Effector memory CD8-positive, alpha-beta T cell (primary cell): Measurements from ENCODE around the gene GRIN1.

Experiments
- ATAC-seq: fragments of 150-1000 bp; cut with Tn5 transposase; replicated peaks from 2 replicates; pipeline ENCODE4 v1.10.0; 2021; ENCODE audit warnings: mild to moderate bottlenecking, moderate library complexity
- DNase-seq, 3 experiments: peaks; one replicate each; pipeline ENCODE4 v3.0.0; 2021
- H3K27ac Mint-ChIP-seq, 2 donors: one replicate each; pipeline ENCODE4 v1.8.0; 2022; ENCODE audit warnings: mild to moderate bottlenecking in 2 of 2, mixed read lengths in 2 of 2, moderate library complexity in 2 of 2
- H3K27me3 Mint-ChIP-seq, 2 donors: one replicate each; pipeline ENCODE4 v1.8.0; 2022; ENCODE audit warnings: mixed read lengths in 2 of 2
- H3K36me3 Mint-ChIP-seq: one replicate; pipeline ENCODE4 v1.8.0; 2022; ENCODE audit warnings: mild to moderate bottlenecking, moderate library complexity, mixed read lengths; ENCODE audit not compliant: insufficient read depth
- H3K4me1 Mint-ChIP-seq, 2 donors: one replicate each; pipeline ENCODE4 v1.8.0; 2022; ENCODE audit warnings: low read depth in 2 of 2, mixed read lengths in 2 of 2
- H3K4me3 Mint-ChIP-seq, 2 donors: one replicate each; pipeline ENCODE4 v1.8.0; 2022; ENCODE audit warnings: mild to moderate bottlenecking in 2 of 2, mixed read lengths in 2 of 2, moderate library complexity in 2 of 2
- H3K9me3 Mint-ChIP-seq, 2 donors: one replicate each; pipeline ENCODE4 v1.8.0; 2022; ENCODE audit warnings: mixed read lengths in 2 of 2

Gene GRIN1

DNA sequence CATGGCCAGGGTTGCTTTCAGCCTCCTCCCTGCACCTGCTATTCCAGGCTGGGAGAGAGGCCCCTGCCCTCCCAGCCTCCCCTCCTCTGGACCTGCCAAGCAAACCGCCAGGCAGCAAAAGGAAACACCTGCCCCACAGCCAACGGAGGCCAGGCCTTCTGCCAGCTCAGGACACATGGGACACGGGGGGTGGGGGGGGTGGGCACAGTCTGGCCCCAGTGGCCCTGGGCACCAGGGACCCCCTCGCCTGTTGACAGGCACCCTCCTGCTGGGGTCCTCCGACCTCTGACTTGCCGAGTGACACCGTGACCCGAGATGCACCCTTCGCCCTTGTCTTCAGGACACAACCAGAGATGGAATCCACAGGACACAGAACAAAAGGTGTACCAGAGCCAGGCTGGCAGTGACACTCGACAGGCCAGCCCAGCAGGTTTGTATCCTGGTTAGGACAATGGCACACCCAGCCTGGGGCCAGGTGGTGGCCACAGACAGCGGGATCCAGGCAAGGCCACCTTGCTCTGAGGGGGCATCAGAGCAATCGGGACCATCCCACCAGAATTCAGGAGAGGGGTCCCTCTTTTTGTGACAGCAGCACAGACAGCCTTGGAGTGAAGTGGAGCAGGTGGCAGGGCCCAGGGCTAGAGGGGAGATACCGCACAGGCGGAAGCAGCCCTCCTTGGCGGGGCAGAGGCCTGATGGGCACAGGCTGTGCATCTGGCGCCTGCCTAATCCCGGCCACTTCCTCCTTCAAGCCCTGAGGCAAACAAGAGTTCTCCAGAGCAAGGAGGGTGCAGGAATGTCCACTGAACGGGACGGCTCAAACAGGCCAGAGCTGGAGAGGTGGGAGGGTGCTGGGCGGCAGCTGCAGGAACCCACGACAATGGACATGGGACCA is 34.2 kb downstream of the GRIN1 start:
- no peak overlapping the region for H3K27ac Mint-ChIP-seq
- peaks cover 0 to 29% of the 10 kb centered on the region in 2 donors for H3K27me3 Mint-ChIP-seq
- DNase-seq (no peak), ATAC-seq (no peak)
- H3K9me3 Mint-ChIP-seq, result no peaks in the 10 kb centered on the region
- no peak overlapping the region for H3K4me3 Mint-ChIP-seq
- H3K36me3 Mint-ChIP-seq, result peaks cover 12% of the 10 kb centered on the region
- peaks cover 0 to 13% of the 10 kb centered on the region in 2 donors for H3K4me1 Mint-ChIP-seq

GRCh38 chr9:137173796-137174664 is 35.1 kb downstream of the GRIN1 start:
- H3K36me3 Mint-ChIP-seq, result peaks cover 13% of the 10 kb centered on the region
- no peak overlapping the region for H3K4me3 Mint-ChIP-seq
- DNase-seq, result no peak
- no peak overlapping the region for H3K27ac Mint-ChIP-seq
- peaks cover 0 to 29% of the 10 kb centered on the region in 2 donors for H3K27me3 Mint-ChIP-seq
- ATAC-seq, result no peak
- peaks cover 0 to 10% of the 10 kb centered on the region in 2 donors for H3K4me1 Mint-ChIP-seq
- no peaks in the 10 kb centered on the region for H3K9me3 Mint-ChIP-seq

GRCh38 chr9:137174722-137175293 is 35.9 kb downstream of the GRIN1 start:
- peaks cover 0 to 10% of the 10 kb centered on the region in 2 donors for H3K4me1 Mint-ChIP-seq

GRCh38 chr9:137175345-137175961 is 36.5 kb downstream of the GRIN1 start:
- Mint-ChIP-seq H3K4me3 (no peak overlapping the region), H3K36me3 (peaks cover 15% of the 10 kb centered on the region), H3K27me3 (peaks cover 0 to 23% of the 10 kb centered on the region in 2 donors), H3K9me3 (no peaks in the 10 kb centered on the region), H3K4me1 (peaks cover 0 to 10% of the 10 kb centered on the region in 2 donors), H3K27ac (no peak overlapping the region)
- no peak for ATAC-seq
- DNase-seq, result no peak

More at GRCh38 chr9:137174722-137175293, 35.9 kb downstream of the GRIN1 start:
- no peaks in the 10 kb centered on the region for H3K9me3 Mint-ChIP-seq
- ATAC-seq, result no peak
- peaks cover 15% of the 10 kb centered on the region for H3K36me3 Mint-ChIP-seq
- H3K27me3 Mint-ChIP-seq, result peaks cover 0 to 29% of the 10 kb centered on the region in 2 donors
- no peak for DNase-seq
- H3K4me3 Mint-ChIP-seq, result no peak overlapping the region
- H3K27ac Mint-ChIP-seq, result no peak overlapping the region

- Mint-ChIP-seq H3K9me3 (no peaks in the 10 kb centered on the region), H3K27ac (peak overlapping the region in 1 of 2 donors; percentile 39), H3K27me3 (peaks cover 0 to 12% of the 10 kb centered on the region in 2 donors), H3K36me3 (peaks cover 23% of the 10 kb centered on the region), H3K4me3 (no peak overlapping the region), H3K4me1 (peaks cover 0 to 10% of the 10 kb centered on the region in 2 donors)
- DNase-seq (no peak), ATAC-seq (peak; percentile 62)
These were observed 37.6 kb downstream of the GRIN1 start for GRCh38 chr9:137176302-137177182.

- DNase-seq (no peak), ATAC-seq (no peak)
- Mint-ChIP-seq H3K27ac (no peak overlapping the region), H3K27me3 (peaks cover 0 to 3% of the 10 kb centered on the region in 2 donors), H3K4me3 (no peak overlapping the region), H3K4me1 (peaks cover 0 to 8% of the 10 kb centered on the region in 2 donors), H3K36me3 (peaks cover 33% of the 10 kb centered on the region), H3K9me3 (no peaks in the 10 kb centered on the region)
These were observed 39.4 kb downstream of the GRIN1 start for GRCh38 chr9:137178201-137178938.

DNA sequence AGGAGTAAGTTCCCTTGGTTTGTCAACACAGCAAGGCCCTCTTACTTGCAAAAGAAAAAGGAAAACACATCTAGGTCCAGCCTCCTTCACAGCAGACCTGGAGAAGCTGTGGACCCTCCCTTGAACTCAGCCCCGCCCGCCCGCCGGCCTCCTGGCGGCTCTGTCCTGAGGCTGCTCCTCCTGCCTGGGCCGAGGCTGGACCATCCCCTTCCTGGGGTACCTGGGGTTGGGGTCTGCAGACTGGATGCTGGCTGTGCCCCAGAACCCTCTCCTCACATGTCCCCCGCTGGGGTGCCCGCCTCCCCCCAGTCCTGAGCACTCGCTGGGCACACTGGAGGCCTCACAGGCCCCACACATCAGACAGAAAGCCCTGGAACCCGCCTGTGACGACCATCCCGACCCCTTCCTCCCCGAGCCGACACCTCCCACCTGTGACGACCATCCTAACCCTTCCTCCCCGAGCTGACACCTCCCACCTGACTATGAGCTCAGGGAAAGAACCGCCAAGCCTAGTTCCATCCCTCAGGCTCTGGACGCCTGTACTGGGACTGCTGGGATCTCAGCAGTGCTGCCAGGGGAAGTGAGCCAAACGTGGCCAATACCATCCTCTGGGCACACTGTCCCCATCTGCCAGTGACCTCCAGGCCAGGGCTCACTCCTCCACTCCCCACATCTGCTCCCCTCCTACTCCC is 40.1 kb downstream of the GRIN1 start:
- Mint-ChIP-seq H3K27me3 (no peaks in the 10 kb centered on the region), H3K4me3 (no peak overlapping the region), H3K27ac (no peak overlapping the region), H3K4me1 (peaks cover 1 to 8% of the 10 kb centered on the region in 2 donors), H3K9me3 (no peaks in the 10 kb centered on the region), H3K36me3 (peaks cover 40% of the 10 kb centered on the region)
- ATAC-seq, result no peak
- no peak for DNase-seq

GRCh38 chr9:137179761-137180160 is 40.8 kb downstream of the GRIN1 start:
- no peak for DNase-seq
- H3K27me3 Mint-ChIP-seq, result no peaks in the 10 kb centered on the region
- H3K9me3 Mint-ChIP-seq, result no peaks in the 10 kb centered on the region
- peaks cover 47% of the 10 kb centered on the region for H3K36me3 Mint-ChIP-seq
- ATAC-seq, result no peak
- no peak overlapping the region for H3K4me3 Mint-ChIP-seq
- no peak overlapping the region for H3K27ac Mint-ChIP-seq
- peaks cover 7 to 14% of the 10 kb centered on the region in 2 donors for H3K4me1 Mint-ChIP-seq

- peaks cover 48% of the 10 kb centered on the region for H3K36me3 Mint-ChIP-seq
These were observed 41.5 kb downstream of the GRIN1 start for GRCh38 chr9:137180491-137180890.

GRCh38 chr9:137181680-137182079 is 42.7 kb downstream of the GRIN1 start:
- peaks cover 11 to 12% of the 10 kb centered on the region in 2 donors for H3K4me1 Mint-ChIP-seq

More at GRCh38 chr9:137180491-137180890, 41.5 kb downstream of the GRIN1 start:
- Mint-ChIP-seq H3K4me3 (no peak overlapping the region), H3K4me1 (peaks cover 7 to 16% of the 10 kb centered on the region in 2 donors), H3K27ac (no peak overlapping the region), H3K27me3 (no peaks in the 10 kb centered on the region), H3K9me3 (no peaks in the 10 kb centered on the region)
- no peak for ATAC-seq
- no peak for DNase-seq

DNA sequence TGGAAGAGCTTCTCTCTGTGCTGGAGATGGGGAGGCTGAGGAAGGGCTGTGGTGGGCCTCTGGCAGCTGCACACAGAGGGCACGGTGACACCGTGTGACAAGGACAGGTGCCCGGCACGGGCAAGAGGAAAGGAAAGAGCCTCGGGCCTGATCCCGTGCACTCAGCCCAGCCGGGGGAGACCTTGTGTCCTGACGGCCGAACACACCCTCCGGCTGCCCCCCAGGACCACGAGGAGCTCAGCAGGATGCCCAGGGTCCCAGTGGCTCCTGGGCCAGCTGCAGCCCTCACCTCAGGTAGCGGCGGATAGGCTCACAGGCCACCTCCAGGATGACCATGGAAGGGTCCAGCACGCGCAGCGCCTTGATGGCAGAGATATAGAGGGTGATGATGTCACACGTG is 43.9 kb downstream of the GRIN1 start:
- DNase-seq (no peak), ATAC-seq (no peak)
- peaks cover 48% of the 10 kb centered on the region for H3K36me3 Mint-ChIP-seq
- peaks cover 20 to 21% of the 10 kb centered on the region in 2 donors for H3K4me1 Mint-ChIP-seq
- no peaks in the 10 kb centered on the region for H3K9me3 Mint-ChIP-seq
- H3K4me3 Mint-ChIP-seq, result no peak overlapping the region
- H3K27ac Mint-ChIP-seq, result no peak overlapping the region
- no peaks in the 10 kb centered on the region for H3K27me3 Mint-ChIP-seq

More at GRCh38 chr9:137181680-137182079, 42.7 kb downstream of the GRIN1 start:
- no peak for ATAC-seq
- no peak overlapping the region for H3K4me3 Mint-ChIP-seq
- H3K27ac Mint-ChIP-seq, result no peak overlapping the region
- no peak for DNase-seq
- H3K36me3 Mint-ChIP-seq, result peaks cover 46% of the 10 kb centered on the region
- H3K27me3 Mint-ChIP-seq, result no peaks in the 10 kb centered on the region
- no peaks in the 10 kb centered on the region for H3K9me3 Mint-ChIP-seq
